H1 (cell line): Measurements from ENCODE around the gene AGAP3. TPM values are rescaled to one million over a fixed set of nuclear protein-coding genes. Genes with fewer than 3 reads are reported as not detected.

ENCODE experiments used
- CTCF ChIA-PET: fragments of 300-600 bp; sonication (Branson Sonifier 250); formaldehyde crosslinking; loops from one replicate; lab custom pipeline; 2021; ENCODE audit not compliant: partially characterized antibody; lab: Charles Lee
- POLR2A ChIA-PET: fragments of 300-600 bp; sonication (Branson Sonifier 250); formaldehyde crosslinking; loops from one replicate; lab custom pipeline; 2021; ENCODE audit warnings: inconsistent platforms; ENCODE audit not compliant: partially characterized antibody; lab: Charles Lee
- DNase-seq, 2 experiments: peaks; one replicate each; pipeline versions ENCODE4 v3.0.0 to v3.0.0-alpha.2; 2010 to 2022; ENCODE audit warnings: low spot score in 2 of 2, low read depth in 1 of 2, mixed read lengths in 1 of 2
- FAIRE-seq: peaks from 2 replicates; lab custom pipeline; 2011; peaks lifted over from hg19 to GRCh38; lab: Jason Lieb, UNC
- H2AFZ ChIP-seq: 2 replicates; pipeline ENCODE4 v1.8.1; 2012; ENCODE audit warnings: low read length, inconsistent platforms
- H2AK5ac ChIP-seq: 2 replicates; pipeline ENCODE4 v1.6.1; 2013; ENCODE audit warnings: low read depth, low read length
- H2BK120ac ChIP-seq: replicated peaks from 2 replicates; pipeline ENCODE3; 2013; ENCODE audit warnings: low read depth, low read length, inconsistent platforms
- H2BK12ac ChIP-seq: 2 replicates; pipeline ENCODE4 v1.6.1; 2013; ENCODE audit warnings: low read depth, low read length
- H2BK15ac ChIP-seq: 2 replicates; pipeline ENCODE4 v1.6.1; 2013; ENCODE audit warnings: low read length
- H2BK20ac ChIP-seq: 2 replicates; pipeline ENCODE4 v1.6.1; 2013; ENCODE audit warnings: low read length
- H2BK5ac ChIP-seq: 2 replicates; pipeline ENCODE4 v1.6.1; 2013; ENCODE audit warnings: low read depth, low read length
- H3K14ac ChIP-seq: 2 replicates; pipeline ENCODE4 v1.6.1; 2013; ENCODE audit warnings: inconsistent platforms; ENCODE audit not compliant: insufficient read length
- H3K18ac ChIP-seq: 2 replicates; pipeline ENCODE4 v1.6.1; 2013; ENCODE audit warnings: low read length; ENCODE audit errors: extremely low read depth
- H3K23ac ChIP-seq: 2 replicates; pipeline ENCODE4 v1.6.1; 2013; ENCODE audit warnings: inconsistent platforms; ENCODE audit not compliant: insufficient read length
- H3K23me2 ChIP-seq: 2 replicates; pipeline ENCODE4 v1.6.1; 2013; ENCODE audit warnings: low read depth, low read length
- H3K27ac ChIP-seq: 2 replicates; pipeline ENCODE4 v1.6.1; 2011; ENCODE audit warnings: low read depth, low read length, inconsistent platforms
- H3K27me3 ChIP-seq, 4 experiments: replicated peaks in 1 of 4; 1 replicate in 1 of 4; 2 replicates in 3 of 4; pipeline versions ENCODE4 v1.6.1 to v1.8.1; 2011 to 2013; ENCODE audit warnings: low read length in 3 of 4, mild to moderate bottlenecking in 3 of 4, inconsistent platforms in 2 of 4, mixed read lengths in 2 of 4, moderate library complexity in 1 of 4; ENCODE audit not compliant: control insufficient read depth in 3 of 4, insufficient read depth in 3 of 4; ENCODE audit errors: extremely low read depth in 1 of 4
- H3K36me3 ChIP-seq, 4 experiments: 2 replicates each; pipeline versions ENCODE4 v1.6.1 to v1.8.1; 2011 to 2013; ENCODE audit warnings: mild to moderate bottlenecking in 4 of 4, low read length in 3 of 4, moderate library complexity in 2 of 4, control low read depth in 1 of 4, inconsistent platforms in 1 of 4; ENCODE audit not compliant: insufficient read depth in 4 of 4, control insufficient read depth in 2 of 4
- H3K4ac ChIP-seq: replicated peaks from 2 replicates; pipeline ENCODE3; 2013; ENCODE audit warnings: low read length, low read depth, mixed read lengths, inconsistent platforms; ENCODE audit not compliant: insufficient read length
- H3K4me1 ChIP-seq, 4 experiments: replicated peaks in 1 of 4; 1 replicate in 1 of 4; 2 replicates in 3 of 4; pipeline versions ENCODE4 v1.6.1 to v1.8.1; 2011 to 2013; ENCODE audit warnings: low read length in 3 of 4, inconsistent platforms in 2 of 4, mixed read lengths in 1 of 4; ENCODE audit not compliant: insufficient read depth in 4 of 4, control insufficient read depth in 3 of 4
- H3K4me2 ChIP-seq, 2 experiments: 2 replicates each; pipeline versions ENCODE4 v1.6.1 to v1.8.1; 2011 to 2013; ENCODE audit warnings: low read depth in 2 of 2, low read length in 2 of 2, control low read depth in 1 of 2, inconsistent platforms in 1 of 2, mild to moderate bottlenecking in 1 of 2; ENCODE audit not compliant: insufficient read depth in 1 of 2
- H3K4me3 ChIP-seq, 4 experiments: fragments of 200-600, 300-600 bp in 1 of 4; sonication (generic), shearing (Covaris generic), sonication (Bioruptor Twin) in 1 of 4; 2 replicates each; pipeline versions ENCODE4 v1.5.1 to v1.8.1; 2011 to 2016; ENCODE audit warnings: low read length in 4 of 4, low read depth in 3 of 4, control low read depth in 2 of 4, inconsistent platforms in 2 of 4, mild to moderate bottlenecking in 2 of 4, mixed read lengths in 1 of 4, moderate library complexity in 1 of 4; ENCODE audit not compliant: insufficient read depth in 2 of 4; ENCODE audit errors: extremely low read depth in 1 of 4
- H3K56ac ChIP-seq: replicated peaks from 2 replicates; pipeline ENCODE3; 2013; ENCODE audit warnings: low read depth, mild to moderate bottlenecking, mixed read lengths, low read length, inconsistent platforms; ENCODE audit not compliant: insufficient read length
- H3K79me1 ChIP-seq: 2 replicates; pipeline ENCODE4 v1.6.1; 2013; ENCODE audit warnings: low read depth, low read length, control low read depth
- H3K79me2 ChIP-seq, 2 experiments: 2 replicates each; pipeline versions ENCODE4 v1.6.1 to v1.8.1; 2012 to 2013; ENCODE audit warnings: low read length in 2 of 2, mild to moderate bottlenecking in 2 of 2, inconsistent platforms in 1 of 2; ENCODE audit not compliant: insufficient read depth in 2 of 2, control insufficient read depth in 1 of 2
- H3K9ac ChIP-seq, 4 experiments: replicated peaks in 1 of 4; 1 replicate in 1 of 4; 2 replicates in 3 of 4; pipeline versions ENCODE4 v1.6.1 to v1.8.1; 2011 to 2013; ENCODE audit warnings: low read depth in 3 of 4, low read length in 3 of 4, control low read depth in 2 of 4, mild to moderate bottlenecking in 2 of 4, moderate library complexity in 2 of 4, inconsistent platforms in 1 of 4; ENCODE audit errors: extremely low read depth in 1 of 4
- H3K9me3 ChIP-seq, 2 experiments: 2 replicates each; pipeline versions ENCODE4 v1.6.1 to v1.8.1; 2012 to 2013; ENCODE audit warnings: mild to moderate bottlenecking in 2 of 2, moderate library complexity in 2 of 2, control low read depth in 1 of 2, inconsistent platforms in 1 of 2, low read depth in 1 of 2, low read length in 1 of 2, mixed read lengths in 1 of 2; ENCODE audit not compliant: insufficient read depth in 2 of 2
- H4K20me1 ChIP-seq, 2 experiments: replicated peaks in 1 of 2; 2 replicates each; pipeline versions ENCODE3 to v1.8.1; 2011 to 2013; ENCODE audit warnings: inconsistent platforms in 2 of 2, low read length in 2 of 2, mild to moderate bottlenecking in 1 of 2; ENCODE audit not compliant: insufficient read depth in 2 of 2, control insufficient read depth in 1 of 2
- H4K5ac ChIP-seq: 2 replicates; pipeline ENCODE4 v1.6.1; 2013; ENCODE audit warnings: low read length, low read depth, mixed read lengths, inconsistent platforms; ENCODE audit not compliant: insufficient read length
- H4K8ac ChIP-seq: 2 replicates; pipeline ENCODE4 v1.8.0; 2013; ENCODE audit warnings: mild to moderate bottlenecking, moderate library complexity, low read length, inconsistent platforms; ENCODE audit not compliant: insufficient read depth; ENCODE audit errors: extremely low read depth
- H4K91ac ChIP-seq: replicated peaks from 2 replicates; pipeline ENCODE3; 2013; ENCODE audit warnings: low read length, mixed read lengths, inconsistent platforms; ENCODE audit not compliant: insufficient read length
- CBX5 ChIP-seq: fragments of 300-800, 300-1000 bp; sonication (generic); IDR thresholded peaks from 2 replicates; pipeline ENCODE4 v1.7.1; 2016; ENCODE audit warnings: antibody characterized with exemption, low read length, low read depth
- E2F6 ChIP-seq: IDR thresholded peaks from 2 replicates; pipeline ENCODE4 v1.6.1; 2012; ENCODE audit warnings: inconsistent platforms
- FOSL1 ChIP-seq: IDR thresholded peaks from 2 replicates; pipeline ENCODE4 v1.6.1; 2011; ENCODE audit warnings: mild to moderate bottlenecking, low read depth, low read length, moderate library complexity; ENCODE audit not compliant: insufficient read depth
- GTF2F1 ChIP-seq: IDR thresholded peaks from 2 replicates; pipeline ENCODE4 v1.6.1; 2012; ENCODE audit warnings: low read depth, low read length, improper control_type of control experiment, borderline replicate concordance
- KDM4A ChIP-seq: IDR thresholded peaks from one replicate; pipeline ENCODE4 v1.7.1; 2012; ENCODE audit warnings: low read depth, mild to moderate bottlenecking, moderate library complexity, low read length, inconsistent platforms; ENCODE audit not compliant: severe bottlenecking
- MAX ChIP-seq: IDR thresholded peaks from 2 replicates; pipeline ENCODE4 v1.6.1; 2012; ENCODE audit warnings: inconsistent platforms
- NRF1 ChIP-seq: IDR thresholded peaks from 2 replicates; pipeline ENCODE4 v1.6.1; 2011; ENCODE audit warnings: mild to moderate bottlenecking, low read depth, low read length, improper control_type of control experiment
- RNF2 ChIP-seq: fragments of 200-900, 300-1000 bp; sonication (generic); IDR thresholded peaks from 2 replicates; pipeline ENCODE4 v1.7.1; 2016; ENCODE audit warnings: borderline replicate concordance, low read depth, mild to moderate bottlenecking, antibody characterized with exemption, low read length; ENCODE audit not compliant: poor library complexity, severe bottlenecking; ENCODE audit errors: missing control alignments
- SIN3A ChIP-seq, 2 experiments: IDR thresholded peaks in 1 of 2; conservative IDR thresholded peaks in 1 of 2; 2 replicates each; pipeline ENCODE4 v1.6.1; 2011 to 2012; ENCODE audit warnings: low read length in 2 of 2, improper control_type of control experiment in 1 of 2, low read depth in 1 of 2, mild to moderate bottlenecking in 1 of 2
- SIRT6 ChIP-seq: IDR thresholded peaks from one replicate; pipeline ENCODE4 v1.7.1; 2012; ENCODE audit warnings: low read length, inconsistent platforms
- WGBS, 2 experiments: shearing (Covaris generic) in 1 of 2; methylation state at CpG; one replicate each; pipeline versions ENCODE4 v1.1.6 to v1.1.7; 2013 to 2015; ENCODE audit warnings: low lambda C conversion rate in 2 of 2, mixed read lengths in 2 of 2, inconsistent platforms in 1 of 2, low coverage in 1 of 2, missing lambda C conversion rate in 1 of 2; ENCODE audit not compliant: insufficient replicate concordance in 2 of 2, insufficient coverage in 1 of 2, insufficient read length in 1 of 2; ENCODE audit errors: extremely low coverage in 1 of 2, missing lambda C conversion rate in 1 of 2; 5-methylcytosine and 5-hydroxymethylcytosine counted together
- polyA plus RNA-seq, 7 experiments: library from polyadenylated mRNA; depleted of rRNA in 3 of 7; stranded (reverse) in 5 of 7; unstranded in 2 of 7; fragments of >200 nt in 5 of 7; fragments of 200-250 nt in 2 of 7; gene quantifications; 1 replicate in 5 of 7; 2 replicates in 1 of 7; 4 replicates in 1 of 7; pipeline versions ENCODE4 v1.2.1 to v1.2.3, GENCODE V29; 2011 to 2013; ENCODE audit warnings: missing spikeins in 2 of 7, mixed read lengths in 2 of 7
- total RNA-seq: library from RNA; stranded (reverse); fragmentation: NEBNext Ultra II Directional; extraction: Animal tissue kit (Norgen Biotek cat#: 25700); gene quantifications from 2 replicates; pipeline ENCODE4 v1.2.1, GENCODE V29; 2021

AGAP3 gene
- total and polyA plus RNA-seq, 2 of the 8 experiments (the other 6 are each of a cell fraction or from before 2014, with no cell fraction given) = 66.4 to 120 TPM

DNA sequence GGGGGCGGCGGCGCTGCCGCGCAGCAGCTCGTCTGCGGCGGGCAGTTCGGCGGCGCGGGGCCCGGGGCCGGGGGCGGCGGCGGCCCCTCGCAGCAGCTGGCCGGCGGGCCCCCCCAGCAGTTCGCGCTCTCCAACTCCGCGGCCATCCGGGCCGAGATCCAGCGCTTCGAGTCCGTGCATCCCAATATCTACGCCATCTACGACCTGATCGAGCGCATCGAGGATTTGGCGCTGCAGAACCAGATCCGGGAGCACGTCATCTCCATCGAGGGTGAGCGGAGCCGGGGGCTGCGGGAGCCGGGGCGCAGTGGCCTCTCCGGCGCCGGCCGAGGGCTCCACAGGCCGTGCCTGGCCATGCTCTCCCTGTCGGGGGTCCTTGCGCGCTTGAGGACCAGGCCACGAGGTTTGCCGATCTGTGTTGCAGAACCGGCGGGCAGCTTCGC, 548 bp downstream of the AGAP3 start:
- Histone ChIP-seq H3K27ac (no peak overlapping the region), H3K9ac (peak overlapping the region; percentile 35 to 67 (median 53); a peak in 5 of 7 replicates), H3K4me2 (peak overlapping the region; percentile 73 to 83), H4K8ac (peak overlapping the region; percentile 47), H2BK5ac (no peak overlapping the region), H2AK5ac (no peak overlapping the region), H3K23me2 (peaks cover 25% of the 10 kb centered on the region), H3K27me3 (peaks cover 0 to 28% (median 14%) of the 10 kb centered on the region in 4 experiments; a peak in 6 of 7 replicates), H2BK120ac (no peak overlapping the region), H3K79me2 (peaks cover 0 to 40% of the 10 kb centered on the region in 2 experiments; a peak in 2 of 4 replicates), H2BK12ac (no peak overlapping the region), H3K56ac (no peak overlapping the region)
- TF ChIP-seq SIN3A (conservative IDR thresholded peaks at IDR 0.05 in 1 of 2, IDR thresholded peaks at IDR 0.05 in 1 of 2; ENCODE audit: low read depth in 1 of 2, low read length in 2 of 2) (0 out of 4 replicates have a peak, but pooled peaks of 1 of the 2 experiments have one; percentile 20), CBX5 (no peak), KDM4A (peak; percentile 75), E2F6 (peak; percentile 61; the same call in 1 of the 2 replicates), RNF2 (peak; percentile 50), GTF2F1 (no peak), FOSL1 (no peak), MAX (peak; percentile 81), NRF1 (no peak), SIRT6 (no peak)
- TF ChIP-seq, all 59 proteins: peak for 5
- Histone ChIP-seq H3K18ac (peak overlapping the region; percentile 15), H3K9me3 (no peaks in the 10 kb centered on the region), H4K20me1 (peaks cover 27 to 37% of the 10 kb centered on the region in 2 experiments), H2BK20ac (no peak overlapping the region), H3K79me1 (peaks cover 5% of the 10 kb centered on the region), H4K91ac (peak overlapping the region; percentile 71), H3K4me1 (peaks cover 6 to 45% (median 29%) of the 10 kb centered on the region in 4 experiments), H4K5ac (no peak overlapping the region), H3K23ac (no peak overlapping the region), H2BK15ac (no peak overlapping the region), H3K14ac (no peak overlapping the region), H3K4ac (peak overlapping the region; percentile 62), H2AFZ (no peak overlapping the region), H3K36me3 (no peaks in the 10 kb centered on the region), H3K4me3 (peak overlapping the region; percentile 58 to 75 (median 66))
- ChIA-PET CTCF (interaction anchor here (1.0 to 15.1 kb wide), 5 partner anchors 10 to 158 kb away, joined by 3 to 448 read pairs (median 17); no protein-coding TSS in a partner anchor), POLR2A (interaction anchor here (1.2 to 4.9 kb wide), 2 partner anchors 9 to 29 kb away, joined by 3 to 33 read pairs; partner anchors contain the start of gene CDK5)
- FAIRE-seq (no peak), DNase-seq (peak in 1 of 2 experiments; percentile 74)
- 3% methylated on average over 18 of the region's 56 CpGs; no CpG with 5 or more reads in 1 of the 2 experiments for WGBS, 2 experiments
